H1 (cell line): ENCODE results near the gene LILRB3. TPM values are rescaled to one million over a fixed set of nuclear protein-coding genes. Genes with fewer than 3 reads are reported as not detected.

ENCODE experiments used
- ATF2 ChIP-seq: IDR thresholded peaks from 2 replicates; pipeline ENCODE4 v1.6.1; 2012; ENCODE audit warnings: low read length, inconsistent platforms
- CBX5 ChIP-seq: fragments of 300-800, 300-1000 bp; sonication (generic); IDR thresholded peaks from 2 replicates; pipeline ENCODE4 v1.7.1; 2016; ENCODE audit warnings: antibody characterized with exemption, low read length, low read depth
- HDAC6 ChIP-seq: IDR thresholded peaks from one replicate; pipeline ENCODE4 v1.7.1; 2012; ENCODE audit warnings: low read depth, mild to moderate bottlenecking, inconsistent platforms, low read length, moderate library complexity
- JUND ChIP-seq: IDR thresholded peaks from 2 replicates; pipeline ENCODE4 v1.6.1; 2011; ENCODE audit warnings: mild to moderate bottlenecking, improper control_type of control experiment, low read length
- RAD21 ChIP-seq, 2 experiments: IDR thresholded peaks in 1 of 2; conservative IDR thresholded peaks in 1 of 2; 2 replicates each; pipeline ENCODE4 v1.6.1; 2011; ENCODE audit warnings: low read depth in 2 of 2, low read length in 2 of 2, improper control_type of control experiment in 1 of 2, inconsistent platforms in 1 of 2, mild to moderate bottlenecking in 1 of 2, moderate library complexity in 1 of 2
- RFX5 ChIP-seq: IDR thresholded peaks from 2 replicates; pipeline ENCODE4 v1.6.1; 2011; ENCODE audit warnings: low read depth, low read length, improper control_type of control experiment, borderline replicate concordance
- SIX5 ChIP-seq: IDR thresholded peaks from 2 replicates; pipeline ENCODE4 v1.6.1; 2011; ENCODE audit warnings: mild to moderate bottlenecking, low read depth, low read length
- SRF ChIP-seq: IDR thresholded peaks from 2 replicates; pipeline ENCODE4 v1.6.1; 2011; ENCODE audit warnings: mild to moderate bottlenecking, low read depth, low read length, moderate library complexity
- YY1 ChIP-seq: IDR thresholded peaks from 2 replicates; pipeline ENCODE4 v1.6.1; 2011; ENCODE audit warnings: low read depth, mild to moderate bottlenecking, low read length
- ZNF274 ChIP-seq: IDR thresholded peaks from 2 replicates; pipeline ENCODE4 v1.7.0; 2012; ENCODE audit warnings: low read length, borderline replicate concordance; ENCODE audit errors: extremely low read depth
- polyA plus RNA-seq, 7 experiments: library from polyadenylated mRNA; depleted of rRNA in 3 of 7; stranded (reverse) in 5 of 7; unstranded in 2 of 7; fragments of >200 nt in 5 of 7; fragments of 200-250 nt in 2 of 7; gene quantifications; 1 replicate in 5 of 7; 2 replicates in 1 of 7; 4 replicates in 1 of 7; pipeline versions ENCODE4 v1.2.1 to v1.2.3, GENCODE V29; 2011 to 2013; ENCODE audit warnings: missing spikeins in 2 of 7, mixed read lengths in 2 of 7
- total RNA-seq: library from RNA; stranded (reverse); fragmentation: NEBNext Ultra II Directional; extraction: Animal tissue kit (Norgen Biotek cat#: 25700); gene quantifications from 2 replicates; pipeline ENCODE4 v1.2.1, GENCODE V29; 2021
- TF ChIP-seq, protein P1 (sequence below): IDR thresholded peaks from 2 replicates; pipeline ENCODE4 v1.6.1; 2012; ENCODE audit warnings: inconsistent platforms

The LILRB3 gene
- total and polyA plus RNA-seq, 2 of the 8 experiments (the other 6 are each of a cell fraction or from before 2014, with no cell fraction given), result not detected

DNA sequence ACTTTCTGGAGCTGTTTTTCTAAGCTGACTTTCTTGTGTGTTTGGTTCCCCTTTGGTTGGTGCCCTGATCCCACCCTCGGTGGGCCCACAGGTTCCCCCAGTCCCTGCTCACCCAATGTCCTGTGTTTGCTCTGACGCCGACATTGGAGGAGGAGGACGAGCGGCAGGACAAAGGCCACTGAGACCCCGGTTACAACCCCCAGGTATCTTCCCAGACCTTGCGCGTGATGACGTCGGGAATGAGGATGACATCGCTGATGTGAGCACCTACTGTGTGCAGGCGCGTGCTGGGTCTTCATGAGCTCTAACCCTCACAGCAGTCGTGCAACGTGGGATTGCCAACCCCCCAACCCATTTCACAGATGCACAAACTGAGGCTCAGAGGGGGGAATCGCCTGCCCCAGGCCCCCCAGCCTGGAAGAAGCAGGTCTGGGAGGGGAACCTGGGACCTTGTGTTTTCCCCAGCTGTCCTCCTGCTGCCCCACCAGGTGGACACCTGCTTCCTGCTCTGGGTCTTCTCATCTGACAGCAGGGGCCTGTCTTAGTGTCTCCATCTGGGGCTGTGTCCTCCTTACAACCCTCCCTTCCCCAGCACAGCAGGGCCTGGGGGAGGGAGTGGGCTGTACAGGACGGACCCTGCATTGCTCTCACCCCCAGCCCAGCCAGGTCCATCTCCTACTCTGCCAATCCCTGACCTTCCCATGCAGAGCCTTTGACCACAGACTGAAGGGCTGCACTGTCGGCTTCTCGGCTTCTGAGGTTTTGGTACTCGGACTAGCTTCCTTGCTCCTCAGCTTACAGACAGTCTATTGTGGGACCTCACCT lies 24.5 kb upstream of the LILRB3 start (continued):
- TF ChIP-seq ATF2 (no peak), SRF (no peak), HDAC6 (no peak), JUND (no peak), RFX5 (no peak), RAD21 (IDR thresholded peaks at IDR 0.05 in 1 of 2, conservative IDR thresholded peaks at IDR 0.05 in 1 of 2; ENCODE audit: low read depth in 2 of 2, low read length in 2 of 2) (no peak), SIX5 (no peak), YY1 (no peak), ZNF274 (no peak), CBX5 (no peak)
- TF ChIP-seq, protein P1, sequence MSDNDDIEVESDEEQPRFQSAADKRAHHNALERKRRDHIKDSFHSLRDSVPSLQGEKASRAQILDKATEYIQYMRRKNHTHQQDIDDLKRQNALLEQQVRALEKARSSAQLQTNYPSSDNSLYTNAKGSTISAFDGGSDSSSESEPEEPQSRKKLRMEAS, result no peak
- TF ChIP-seq, all 59 proteins: peak for 0
